HEK293 (cell line): ENCODE data around the gene CPXM1.
A peak's percentile ranks its signal among the peaks of the same experiment; 100 is the strongest.

Experiments used
- CTCF ChIA-PET: fragments of 350-600 bp; formaldehyde crosslinking; extraction: SDS; loops from one replicate; lab custom pipeline; 2021; ENCODE audit warnings: antibody characterized with exemption; lab: Yijun Ruan, JAX
- POLR2A ChIA-PET: fragments of 300-600 bp; formaldehyde crosslinking; extraction: SDS; loops from one replicate; lab custom pipeline; 2020; ENCODE audit warnings: antibody characterized with exemption, inconsistent platforms; lab: Yijun Ruan, JAX
- H3K27ac ChIP-seq: fragments of 200-500 bp; sonication (Bioruptor generic); 2 replicates; pipeline ENCODE4 v1.5.1; 2014; ENCODE audit warnings: low read depth, low read length, control low read depth, inconsistent platforms; ENCODE audit errors: extremely low read depth
- H3K36me3 ChIP-seq, 2 experiments: fragments of 200-500 bp in 1 of 2; sonication (Bioruptor generic) in 1 of 2; 1 replicate in 1 of 2; 2 replicates in 1 of 2; pipeline ENCODE4 v1.5.1; 2014 to 2017; ENCODE audit warnings: inconsistent platforms in 2 of 2, low read length in 2 of 2; ENCODE audit not compliant: control insufficient read depth in 2 of 2, insufficient read depth in 1 of 2
- H3K4me1 ChIP-seq: fragments of 200-500 bp; sonication (Bioruptor generic); 2 replicates; pipeline ENCODE4 v1.5.1; 2014; ENCODE audit warnings: mild to moderate bottlenecking, low read length, inconsistent platforms; ENCODE audit not compliant: control insufficient read depth, insufficient read depth
- H3K4me3 ChIP-seq: 2 replicates; pipeline ENCODE4 v1.5.1; 2011; ENCODE audit warnings: low read depth, mild to moderate bottlenecking, control low read depth, low read length, moderate library complexity
- H3K9me3 ChIP-seq: fragments of 200-500 bp; sonication (Bioruptor generic); 2 replicates; pipeline ENCODE4 v1.5.1; 2014; ENCODE audit warnings: low read depth, low read length, inconsistent platforms; ENCODE audit not compliant: control insufficient read depth, insufficient read depth
- AEBP2 ChIP-seq: fragments of 450-650 bp; formaldehyde crosslinking; IDR thresholded peaks from 2 replicates; pipeline ENCODE4 v1.5.1; 2016; ENCODE audit warnings: missing biosample characterization, missing genetic modification characterization, borderline replicate concordance
- BCL11A ChIP-seq: fragments of 450-650 bp; formaldehyde crosslinking; IDR thresholded peaks from 2 replicates; pipeline ENCODE4 v1.5.1; 2016; ENCODE audit warnings: low read depth, missing biosample characterization, missing genetic modification characterization
- PATZ1 ChIP-seq: fragments of 450-650 bp; formaldehyde crosslinking; IDR thresholded peaks from 2 replicates; pipeline ENCODE4 v1.5.1; 2016; ENCODE audit warnings: missing biosample characterization, missing genetic modification characterization
- PRDM2 ChIP-seq: fragments of 450-650 bp; formaldehyde crosslinking; IDR thresholded peaks from 2 replicates; pipeline ENCODE4 v1.5.1; 2016; ENCODE audit warnings: missing biosample characterization, missing genetic modification characterization, borderline replicate concordance
- SCRT1 ChIP-seq: fragments of 450-650 bp; formaldehyde crosslinking; IDR thresholded peaks from 2 replicates; pipeline ENCODE4 v1.5.1; 2016; ENCODE audit warnings: missing biosample characterization, missing genetic modification characterization, borderline replicate concordance
- SP3 ChIP-seq: fragments of 450-650 bp; formaldehyde crosslinking; IDR thresholded peaks from 2 replicates; pipeline ENCODE4 v1.5.1; 2016; ENCODE audit warnings: missing biosample characterization, missing genetic modification characterization
- ZBTB10 ChIP-seq: fragments of 450-650 bp; formaldehyde crosslinking; IDR thresholded peaks from 2 replicates; pipeline ENCODE4 v1.5.1; 2016; ENCODE audit warnings: missing biosample characterization, missing genetic modification characterization
- ZNF121 ChIP-seq: fragments of 450-650 bp; formaldehyde crosslinking; IDR thresholded peaks from 2 replicates; pipeline ENCODE4 v1.5.1; 2016; ENCODE audit warnings: missing biosample characterization, missing genetic modification characterization
- ZNF146 ChIP-seq: fragments of 450-650 bp; formaldehyde crosslinking; IDR thresholded peaks from 2 replicates; pipeline ENCODE4 v1.5.1; 2016; ENCODE audit warnings: missing biosample characterization, missing genetic modification characterization
- ZNF239 ChIP-seq: fragments of 450-650 bp; formaldehyde crosslinking; IDR thresholded peaks from 2 replicates; pipeline ENCODE4 v1.5.1; 2016; ENCODE audit warnings: missing biosample characterization, missing genetic modification characterization
- ZNF266 ChIP-seq: fragments of 450-650 bp; formaldehyde crosslinking; IDR thresholded peaks from 2 replicates; pipeline ENCODE4 v1.5.1; 2016; ENCODE audit warnings: missing biosample characterization, missing genetic modification characterization, low read depth
- ZNF274 ChIP-seq, 2 experiments: fragments of 200-500 bp in 1 of 2; fragments of 450-650 bp in 1 of 2; sonication (Bioruptor generic) in 1 of 2; formaldehyde crosslinking in 1 of 2; IDR thresholded peaks; 2 replicates each; pipeline versions ENCODE4 v1.5.1 to v1.6.1; 2014 to 2016; ENCODE audit warnings: borderline replicate concordance in 1 of 2, inconsistent platforms in 1 of 2, low read length in 1 of 2, missing biosample characterization in 1 of 2, missing genetic modification characterization in 1 of 2
- ZNF561 ChIP-seq: fragments of 450-650 bp; IDR thresholded peaks from 2 replicates; pipeline ENCODE4 v1.5.1; 2018; ENCODE audit warnings: missing biosample characterization, missing genetic modification characterization, borderline replicate concordance
- ZSCAN30 ChIP-seq: fragments of 450-650 bp; IDR thresholded peaks from 2 replicates; pipeline ENCODE4 v1.5.1; 2018; ENCODE audit warnings: missing biosample characterization, mild to moderate bottlenecking, missing genetic modification characterization, moderate library complexity
- ZSCAN5A ChIP-seq: fragments of 450-650 bp; formaldehyde crosslinking; IDR thresholded peaks from 2 replicates; pipeline ENCODE4 v1.5.1; 2016; ENCODE audit warnings: missing biosample characterization, missing genetic modification characterization

Gene CPXM1

GRCh38 chr20:2799688-2800520 is 523 bp downstream of the CPXM1 start:
- CTCF ChIA-PET = interaction anchor here (0.6 to 1.2 kb wide), 4 partner anchors 30 to 1597 kb away, joined by 3 read pairs; no protein-coding TSS in a partner anchor
- 0 out of 2 replicates have a peak, but pooled peaks cover 3% of the 10 kb centered on the region for H3K4me1 ChIP-seq
- peak overlapping the region; percentile 8 for H3K4me3 ChIP-seq
- TF ChIP-seq ZNF561 (tag by site-specific recombination) = no peak
- TF ChIP-seq ZNF146 (tag by site-specific recombination) = no peak
- TF ChIP-seq PRDM2 = no peak
- no peak for TF ChIP-seq ZBTB10
- TF ChIP-seq ZNF266 (tag by site-specific recombination) = no peak
- TF ChIP-seq PATZ1 (tag by site-specific recombination) = no peak
- TF ChIP-seq ZNF239 (tag by site-specific recombination) = no peak
- no peak for TF ChIP-seq SP3
- TF ChIP-seq ZSCAN30 (tag by site-specific recombination) = no peak
- TF ChIP-seq AEBP2 (tag by site-specific recombination) = no peak
- no peak for TF ChIP-seq BCL11A (tag by site-specific recombination)
- TF ChIP-seq ZSCAN5A (tag by site-specific recombination) = no peak
- no peak for TF ChIP-seq ZNF274 (IDR thresholded peaks at IDR 0.05; ENCODE audit: low read length)
- no peak for TF ChIP-seq ZNF274 (tag by site-specific recombination; IDR thresholded peaks at IDR 0.05; ENCODE audit: borderline replicate concordance)
- no peak for TF ChIP-seq ZNF121 (tag by site-specific recombination)
- TF ChIP-seq SCRT1 (tag by site-specific recombination) = no peak
- no peaks in the 10 kb centered on the region for H3K9me3 ChIP-seq
- peaks cover 0 to 17% of the 10 kb centered on the region in 2 experiments; a peak in 1 of 3 replicates for H3K36me3 ChIP-seq
- POLR2A ChIA-PET = interaction anchor here (1.3 kb wide), 1 partner anchor 10 kb away, joined by 3 read pairs; no protein-coding TSS in a partner anchor
- no peak overlapping the region for H3K27ac ChIP-seq
